Measurements from ENCODE around the gene OR2AJ1. TPM values are rescaled to one million over a fixed set of nuclear protein-coding genes. Genes with fewer than 3 reads are reported as not detected.

OR2AJ1 gene
- total RNA-seq, 6 experiments from 2014 or later = not detected

DNA sequence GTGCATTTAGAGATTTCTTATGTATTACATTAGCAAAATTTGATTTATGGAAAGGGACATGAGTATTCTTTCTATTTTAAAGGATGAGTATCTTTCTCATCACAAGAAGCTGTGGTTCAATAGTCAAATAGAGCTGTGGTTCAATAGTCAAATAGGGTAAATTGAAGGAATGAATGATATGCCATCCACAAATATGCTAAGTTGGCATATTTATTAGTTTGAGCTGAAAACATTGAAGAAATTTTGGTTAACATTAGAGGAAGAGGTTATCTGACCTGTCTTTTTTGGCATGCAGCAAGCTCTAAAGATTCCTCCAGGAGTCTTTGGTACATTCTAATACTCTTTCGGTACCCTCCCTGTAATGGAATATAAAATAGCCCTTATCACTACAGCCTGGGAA lies 28.7 kb downstream of the OR2AJ1 start:
- H3K4me3 Mint-ChIP-seq = no peak overlapping the region
- DNase-seq = no peak
- TF ChIP-seq, protein P1, sequence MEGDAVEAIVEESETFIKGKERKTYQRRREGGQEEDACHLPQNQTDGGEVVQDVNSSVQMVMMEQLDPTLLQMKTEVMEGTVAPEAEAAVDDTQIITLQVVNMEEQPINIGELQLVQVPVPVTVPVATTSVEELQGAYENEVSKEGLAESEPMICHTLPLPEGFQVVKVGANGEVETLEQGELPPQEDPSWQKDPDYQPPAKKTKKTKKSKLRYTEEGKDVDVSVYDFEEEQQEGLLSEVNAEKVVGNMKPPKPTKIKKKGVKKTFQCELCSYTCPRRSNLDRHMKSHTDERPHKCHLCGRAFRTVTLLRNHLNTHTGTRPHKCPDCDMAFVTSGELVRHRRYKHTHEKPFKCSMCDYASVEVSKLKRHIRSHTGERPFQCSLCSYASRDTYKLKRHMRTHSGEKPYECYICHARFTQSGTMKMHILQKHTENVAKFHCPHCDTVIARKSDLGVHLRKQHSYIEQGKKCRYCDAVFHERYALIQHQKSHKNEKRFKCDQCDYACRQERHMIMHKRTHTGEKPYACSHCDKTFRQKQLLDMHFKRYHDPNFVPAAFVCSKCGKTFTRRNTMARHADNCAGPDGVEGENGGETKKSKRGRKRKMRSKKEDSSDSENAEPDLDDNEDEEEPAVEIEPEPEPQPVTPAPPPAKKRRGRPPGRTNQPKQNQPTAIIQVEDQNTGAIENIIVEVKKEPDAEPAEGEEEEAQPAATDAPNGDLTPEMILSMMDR (IDR thresholded peaks at IDR 0.05) = no peak
- H3K27ac Mint-ChIP-seq = no peak overlapping the region
- no peaks in the 10 kb centered on the region; the same call in 1 of the 2 replicates for H3K36me3 Mint-ChIP-seq (ENCODE audit: low read depth)
- no peaks in the 10 kb centered on the region for H3K4me1 Mint-ChIP-seq (ENCODE audit: low read depth)
- peaks cover 43% of the 10 kb centered on the region for H3K9me3 Mint-ChIP-seq
- no peaks in the 10 kb centered on the region; the same call in 1 of the 2 replicates for H3K27me3 Mint-ChIP-seq (ENCODE audit: insufficient read depth)

DNA sequence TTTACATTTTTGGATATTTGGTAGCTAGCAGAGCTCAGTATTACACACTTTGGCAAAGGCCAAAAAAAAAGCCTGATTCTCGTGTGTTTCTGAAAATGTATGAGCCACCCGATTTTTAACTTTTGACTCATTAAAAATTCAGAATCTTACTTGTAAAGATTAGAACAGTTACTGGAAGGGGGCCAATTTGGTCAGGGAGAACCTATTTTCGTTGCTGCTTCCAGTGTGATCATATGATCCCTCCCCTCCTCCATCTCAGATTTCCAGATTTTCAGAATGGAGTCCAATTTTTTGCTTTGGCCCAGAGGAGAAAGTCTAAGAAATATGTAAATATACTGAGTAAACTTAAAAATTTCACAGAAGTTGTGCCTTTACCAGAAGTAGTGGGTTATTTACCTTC lies 37.1 kb downstream of the OR2AJ1 start:
- Mint-ChIP-seq H3K27me3 (ENCODE audit: insufficient read depth) (no peaks in the 10 kb centered on the region; the same call in 1 of the 2 replicates), H3K36me3 (ENCODE audit: low read depth) (no peaks in the 10 kb centered on the region; the same call in 1 of the 2 replicates), H3K4me3 (no peak overlapping the region), H3K4me1 (ENCODE audit: low read depth) (no peaks in the 10 kb centered on the region), H3K9me3 (peaks cover 29% of the 10 kb centered on the region), H3K27ac (no peak overlapping the region)
- no peak for DNase-seq
- TF ChIP-seq, protein P1 (IDR thresholded peaks at IDR 0.05) = no peak

DNA sequence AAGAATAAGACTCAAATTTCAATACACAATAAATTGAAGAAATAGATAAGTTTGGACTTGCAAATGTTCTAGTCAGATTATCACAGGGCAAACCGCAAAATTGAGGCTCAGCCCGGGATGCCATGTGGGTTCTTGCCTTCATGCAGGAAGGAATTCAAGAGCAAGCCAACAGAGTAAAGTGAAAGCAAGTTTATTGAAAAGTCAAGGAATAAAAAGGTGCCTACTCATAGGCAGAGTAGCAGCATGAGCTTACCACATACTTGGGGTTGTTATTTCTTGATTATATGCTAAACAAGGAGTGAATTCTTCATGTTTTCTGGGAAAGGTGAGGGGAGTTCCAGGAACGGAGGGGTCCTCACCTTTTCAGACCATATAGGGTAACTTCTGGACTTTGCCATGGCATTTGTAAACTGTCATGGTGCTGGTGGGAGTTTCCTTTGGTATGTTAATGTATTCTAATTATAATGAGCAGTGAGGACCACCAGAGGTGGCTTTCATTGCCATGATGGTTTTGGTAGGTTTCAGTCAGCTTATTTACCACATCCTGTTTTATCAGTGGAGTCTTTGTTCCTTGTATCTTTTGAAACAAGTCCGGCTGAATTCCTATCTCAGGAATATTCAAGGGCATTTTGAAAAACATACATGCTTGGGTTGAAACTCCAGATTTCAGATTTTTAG lies 38.4 kb downstream of the OR2AJ1 start:
- Mint-ChIP-seq H3K4me3 (no peak overlapping the region), H3K27me3 (ENCODE audit: insufficient read depth) (no peaks in the 10 kb centered on the region; the same call in 1 of the 2 replicates), H3K36me3 (ENCODE audit: low read depth) (no peaks in the 10 kb centered on the region), H3K4me1 (ENCODE audit: low read depth) (no peaks in the 10 kb centered on the region), H3K27ac (no peak overlapping the region), H3K9me3 (peaks cover 21% of the 10 kb centered on the region)
- TF ChIP-seq, protein P1 (IDR thresholded peaks at IDR 0.05) = no peak
- no peak for DNase-seq

DNA sequence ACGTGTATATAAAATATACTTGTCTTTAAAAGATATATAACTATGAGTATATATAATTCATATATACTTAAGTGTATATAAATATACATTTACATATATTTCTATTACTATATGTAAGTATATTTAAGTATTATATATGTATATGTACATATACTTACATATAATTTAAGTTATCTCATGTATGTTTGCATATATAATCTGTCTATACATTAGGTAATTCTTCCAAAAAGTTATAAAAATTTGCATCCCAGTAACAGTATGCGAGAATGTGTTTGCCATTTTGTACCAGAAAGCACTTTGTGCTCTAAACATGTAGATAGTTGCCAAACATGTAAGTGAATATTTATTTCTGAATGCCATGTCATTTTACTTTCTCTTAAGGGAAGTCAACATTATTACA lies 40.2 kb downstream of the OR2AJ1 start, which contains the start of gene OR2AK2:
Gene OR2AK2, plus strand, starts transcription at position 301 of the 400 bp plus-strand sequence. CDS start 144 bp downstream, outside the sequence.
- no peak for DNase-seq
- Mint-ChIP-seq H3K4me1 (ENCODE audit: low read depth) (no peaks in the 10 kb centered on the region), H3K27me3 (ENCODE audit: insufficient read depth) (no peaks in the 10 kb centered on the region), H3K36me3 (ENCODE audit: low read depth) (no peaks in the 10 kb centered on the region), H3K27ac (no peak within 1 kb of the TSS), H3K9me3 (peaks cover 15% of the 10 kb centered on the region), H3K4me3 (no peak within 1 kb of the TSS)
- TF ChIP-seq, protein P1 (IDR thresholded peaks at IDR 0.05) = no peak

DNA sequence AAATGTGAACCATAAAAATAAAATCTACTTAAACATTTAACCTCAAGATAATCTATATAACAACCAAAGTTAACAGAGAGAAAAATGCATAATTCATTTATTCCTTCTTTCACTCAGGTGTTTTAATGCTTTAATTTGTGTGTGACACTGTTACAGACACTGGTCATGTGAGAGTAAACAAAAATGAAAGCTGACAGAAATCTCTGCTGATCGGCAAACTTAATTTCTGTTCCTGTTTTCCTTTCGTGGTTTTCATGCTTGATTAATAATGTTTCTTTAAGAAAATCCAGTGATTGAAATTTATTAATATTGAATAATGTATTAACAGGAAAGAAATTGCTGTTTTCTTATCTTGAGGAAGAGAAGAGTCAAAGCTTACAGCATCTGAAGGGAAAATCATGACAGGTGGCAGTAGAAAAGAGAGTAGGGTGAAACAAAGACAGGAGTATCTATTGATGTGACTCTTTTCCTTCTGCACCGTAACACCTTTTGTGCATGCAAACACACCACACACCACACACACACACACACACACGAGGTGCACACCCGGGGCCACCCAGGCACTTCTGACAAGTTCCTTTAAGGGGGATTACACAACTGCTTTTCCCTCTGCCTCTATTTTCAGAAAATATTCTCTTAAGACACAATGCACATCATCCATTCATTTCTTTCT lies 42.0 kb downstream of the OR2AJ1 start:
- H3K36me3 Mint-ChIP-seq (ENCODE audit: low read depth) = no peaks in the 10 kb centered on the region
- no peaks in the 10 kb centered on the region for H3K27me3 Mint-ChIP-seq (ENCODE audit: insufficient read depth)
- H3K4me3 Mint-ChIP-seq = peak overlapping the region; percentile 20; the same call in 1 of the 2 replicates
- H3K27ac Mint-ChIP-seq = no peak overlapping the region
- no peaks in the 10 kb centered on the region for H3K4me1 Mint-ChIP-seq (ENCODE audit: low read depth)
- no peak for DNase-seq
- TF ChIP-seq, protein P1 (IDR thresholded peaks at IDR 0.05) = no peak
- H3K9me3 Mint-ChIP-seq = peaks cover 18% of the 10 kb centered on the region

Other genes with a start within 250 kb of the OR2AJ1 start
- not detected for gene OR13G1, start 245.2 kb upstream of the OR2AJ1 start, total RNA-seq (2021; fragmentation: NEBNext Ultra II Directional; extraction: Animal tissue kit (Norgen Biotek cat#: 25700))
- not detected for gene OR6F1, start 208.2 kb upstream of the OR2AJ1 start, total RNA-seq (2021; fragmentation: NEBNext Ultra II Directional; extraction: Animal tissue kit (Norgen Biotek cat#: 25700))
- not detected for gene OR14K1, start 186.3 kb upstream of the OR2AJ1 start, total RNA-seq (2021; fragmentation: NEBNext Ultra II Directional; extraction: Animal tissue kit (Norgen Biotek cat#: 25700))
- gene OR14A2, start 176.7 kb upstream of the OR2AJ1 start, total RNA-seq (2021; fragmentation: NEBNext Ultra II Directional; extraction: Animal tissue kit (Norgen Biotek cat#: 25700)) = not detected
- not detected for gene OR1C1, start 164.3 kb upstream of the OR2AJ1 start, total RNA-seq (2021; fragmentation: NEBNext Ultra II Directional; extraction: Animal tissue kit (Norgen Biotek cat#: 25700))
- not detected for gene OR14A16, start 100.8 kb upstream of the OR2AJ1 start, total RNA-seq (2021; fragmentation: NEBNext Ultra II Directional; extraction: Animal tissue kit (Norgen Biotek cat#: 25700))
- gene OR11L1, start 83.0 kb upstream of the OR2AJ1 start, total RNA-seq (2021; fragmentation: NEBNext Ultra II Directional; extraction: Animal tissue kit (Norgen Biotek cat#: 25700)) = not detected
- not detected for gene TRIM58, start 67.7 kb upstream of the OR2AJ1 start, total RNA-seq (2021; fragmentation: NEBNext Ultra II Directional; extraction: Animal tissue kit (Norgen Biotek cat#: 25700))
- not detected for gene OR2W3, start 29.3 kb upstream of the OR2AJ1 start, total RNA-seq (2021; fragmentation: NEBNext Ultra II Directional; extraction: Animal tissue kit (Norgen Biotek cat#: 25700))
- gene OR2T8, start 4.6 kb upstream of the OR2AJ1 start, total RNA-seq (2021; fragmentation: NEBNext Ultra II Directional; extraction: Animal tissue kit (Norgen Biotek cat#: 25700)) = not detected
- not detected for gene OR2L8, start 24.0 kb downstream of the OR2AJ1 start, total RNA-seq (2021; fragmentation: NEBNext Ultra II Directional; extraction: Animal tissue kit (Norgen Biotek cat#: 25700))
- not detected for gene OR2AK2, start 40.3 kb downstream of the OR2AJ1 start, total RNA-seq (2021; fragmentation: NEBNext Ultra II Directional; extraction: Animal tissue kit (Norgen Biotek cat#: 25700))
- not detected for gene OR2L5, start 88.8 kb downstream of the OR2AJ1 start, total RNA-seq (2021; fragmentation: NEBNext Ultra II Directional; extraction: Animal tissue kit (Norgen Biotek cat#: 25700))
- under 1 TPM in 1 of 6 experiments, not detected in 5; 0.05 TPM for gene OR2L2, start 105.2 kb downstream of the OR2AJ1 start, total RNA-seq (2021; fragmentation: NEBNext Ultra II Directional; extraction: Animal tissue kit (Norgen Biotek cat#: 25700))
- gene OR2L3, start 121.9 kb downstream of the OR2AJ1 start, total RNA-seq (2021; fragmentation: NEBNext Ultra II Directional; extraction: Animal tissue kit (Norgen Biotek cat#: 25700)) = not detected
- not detected for gene OR2L13, start 170.3 kb downstream of the OR2AJ1 start, total RNA-seq (2021; fragmentation: NEBNext Ultra II Directional; extraction: Animal tissue kit (Norgen Biotek cat#: 25700))
- not detected for gene OR2M5, start 220.3 kb downstream of the OR2AJ1 start, total RNA-seq (2021; fragmentation: NEBNext Ultra II Directional; extraction: Animal tissue kit (Norgen Biotek cat#: 25700))
- not detected for gene OR2M2, start 249.9 kb downstream of the OR2AJ1 start, total RNA-seq (2021; fragmentation: NEBNext Ultra II Directional; extraction: Animal tissue kit (Norgen Biotek cat#: 25700))